SK-N-SH treated with all-trans-retinoic acid at 6 μM for 48 hours (cell line): ENCODE measurements around the gene TRIM22.
"Not testable (repeated sequence)": the region's sequence is repeated elsewhere in the genome, so short reads cannot be mapped to it uniquely, and the experiment has no call there.

ENCODE experiments used
- ARNTL ChIP-seq: fragments of 450-650 bp; formaldehyde crosslinking; IDR thresholded peaks from 2 replicates; pipeline ENCODE4 v1.5.0; 2020; ENCODE audit warnings: low read depth, mild to moderate bottlenecking, moderate library complexity, borderline replicate concordance
- CREB5 ChIP-seq: fragments of 250-450 bp; sonication (Bioruptor Pico); IDR thresholded peaks from 2 replicates; pipeline ENCODE4 v1.5.1; 2020; ENCODE audit warnings: low read depth, mild to moderate bottlenecking, moderate library complexity
- ISL1 ChIP-seq: fragments of 250-450 bp; sonication (Bioruptor Pico); IDR thresholded peaks from 2 replicates; pipeline ENCODE4 v2.1.2; 2022; ENCODE audit warnings: mild to moderate bottlenecking, moderate library complexity
- TSHZ2 ChIP-seq: fragments of 250-450 bp; sonication (Bioruptor Pico); IDR thresholded peaks from 2 replicates; pipeline ENCODE4 v1.5.0; 2020; ENCODE audit warnings: mild to moderate bottlenecking, moderate library complexity
- ZC3H10 ChIP-seq: fragments of 250-450 bp; sonication (Bioruptor Pico); IDR thresholded peaks from 2 replicates; pipeline ENCODE4 v1.5.1; 2021; ENCODE audit warnings: mild to moderate bottlenecking, moderate library complexity
- ZFP30 ChIP-seq: fragments of 450-650 bp; formaldehyde crosslinking; IDR thresholded peaks from 2 replicates; pipeline ENCODE4 v1.5.0; 2022; ENCODE audit warnings: mild to moderate bottlenecking, moderate library complexity
- ZNF8 ChIP-seq: fragments of 450-650 bp; formaldehyde crosslinking; IDR thresholded peaks from 2 replicates; pipeline ENCODE4 v1.5.0; 2020; ENCODE audit warnings: mild to moderate bottlenecking, moderate library complexity
- TF ChIP-seq, protein P1 (sequence below): fragments of 250-450 bp; sonication (Bioruptor Pico); IDR thresholded peaks from 2 replicates; pipeline ENCODE4 v1.8.0; 2021; ENCODE audit warnings: low read depth, mild to moderate bottlenecking, moderate library complexity, borderline replicate concordance

DNA sequence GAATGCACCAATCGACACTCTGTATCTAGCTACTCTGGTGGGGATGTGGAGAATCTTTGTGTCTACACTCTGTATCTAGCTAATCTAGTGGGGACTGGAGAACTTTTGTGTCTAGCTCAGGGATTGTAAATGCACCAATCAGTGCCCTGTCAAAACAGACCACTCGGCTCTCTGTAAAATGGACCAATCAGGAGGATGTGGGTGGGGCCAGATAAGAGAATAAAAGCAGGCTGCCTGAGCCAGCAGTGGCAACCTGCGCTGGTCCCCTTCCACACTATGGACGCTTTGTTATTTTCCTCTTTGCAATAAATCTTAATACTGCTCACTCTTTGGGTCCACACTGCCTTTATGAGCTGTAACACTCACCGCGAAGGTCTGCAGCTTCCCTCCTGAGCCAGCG, 6.0 kb upstream of the TRIM22 start:
- not testable (repeated sequence) for TF ChIP-seq ZFP30 (CRISPR knock-in tag); ZNF8 (CRISPR knock-in tag); CREB5; ISL1 (CRISPR knock-in tag); ARNTL; TSHZ2; ZC3H10
- TF ChIP-seq, protein P1, sequence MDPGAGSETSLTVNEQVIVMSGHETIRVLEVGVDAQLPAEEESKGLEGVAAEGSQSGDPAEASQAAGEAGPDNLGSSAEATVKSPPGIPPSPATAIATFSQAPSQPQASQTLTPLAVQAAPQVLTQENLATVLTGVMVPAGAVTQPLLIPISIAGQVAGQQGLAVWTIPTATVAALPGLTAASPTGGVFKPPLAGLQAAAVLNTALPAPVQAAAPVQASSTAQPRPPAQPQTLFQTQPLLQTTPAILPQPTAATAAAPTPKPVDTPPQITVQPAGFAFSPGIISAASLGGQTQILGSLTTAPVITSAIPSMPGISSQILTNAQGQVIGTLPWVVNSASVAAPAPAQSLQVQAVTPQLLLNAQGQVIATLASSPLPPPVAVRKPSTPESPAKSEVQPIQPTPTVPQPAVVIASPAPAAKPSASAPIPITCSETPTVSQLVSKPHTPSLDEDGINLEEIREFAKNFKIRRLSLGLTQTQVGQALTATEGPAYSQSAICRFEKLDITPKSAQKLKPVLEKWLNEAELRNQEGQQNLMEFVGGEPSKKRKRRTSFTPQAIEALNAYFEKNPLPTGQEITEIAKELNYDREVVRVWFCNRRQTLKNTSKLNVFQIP (CRISPR knock-in tag) = not testable (repeated sequence)
